NCI-H2227 (cell line): ENCODE measurements around the gene RFX5.

Experiments used
- DNase-seq: peaks from one replicate; lab custom pipeline; 2025; ENCODE audit not compliant: unreplicated experiment; lab: John Stamatoyannopoulos, UW

RFX5 gene

DNA sequence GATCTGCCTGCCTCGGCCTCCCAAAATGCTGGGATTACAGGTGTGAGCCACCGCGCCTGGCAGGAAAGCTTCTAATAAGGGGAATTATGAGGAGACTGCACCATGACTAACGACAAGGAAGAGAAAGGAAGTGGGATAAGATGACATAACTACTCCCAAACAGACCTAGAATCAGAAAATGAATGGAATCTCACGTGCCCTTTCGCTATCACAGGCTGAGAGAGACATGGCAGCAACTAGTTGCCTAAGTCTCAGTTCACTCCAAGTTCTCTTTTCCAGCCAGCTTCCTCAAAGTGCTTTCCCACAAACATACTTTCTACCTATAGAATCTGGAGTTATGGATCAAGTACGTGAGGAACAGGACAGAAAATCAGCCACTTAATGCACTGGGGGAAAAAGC lies 21.8 kb downstream of the RFX5 start:
- no peak for DNase-seq

DNA sequence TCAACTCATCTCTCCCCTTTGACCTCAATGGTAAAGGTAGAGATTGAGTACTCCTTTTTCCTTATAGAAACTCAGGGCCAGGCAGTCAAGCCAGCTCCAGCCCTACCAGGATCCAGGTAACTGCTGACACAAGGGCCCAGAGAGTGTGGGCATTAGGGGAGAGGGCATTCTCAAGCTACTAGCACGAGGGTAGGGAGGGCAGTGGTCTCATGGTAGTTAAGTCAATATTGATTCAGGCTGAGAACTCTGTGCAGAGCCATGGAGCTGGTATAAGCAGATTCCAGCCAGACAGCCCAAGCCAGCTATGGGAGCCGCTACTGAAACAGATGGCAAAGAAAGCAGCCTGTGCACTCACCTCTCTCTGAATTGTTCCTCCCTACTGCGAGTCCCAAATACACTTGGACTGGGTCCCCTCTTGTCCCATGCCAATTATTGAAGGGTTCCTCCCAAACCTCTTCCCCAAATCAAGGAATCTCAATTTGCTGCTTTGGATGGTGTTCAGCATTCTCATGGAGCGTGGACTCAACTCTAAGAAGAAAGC lies 22.6 kb downstream of the RFX5 start:
- DNase-seq, result no peak

GRCh38 chr1:151318975-151319374 lies 28.1 kb downstream of the RFX5 start:
- no peak for DNase-seq

DNA sequence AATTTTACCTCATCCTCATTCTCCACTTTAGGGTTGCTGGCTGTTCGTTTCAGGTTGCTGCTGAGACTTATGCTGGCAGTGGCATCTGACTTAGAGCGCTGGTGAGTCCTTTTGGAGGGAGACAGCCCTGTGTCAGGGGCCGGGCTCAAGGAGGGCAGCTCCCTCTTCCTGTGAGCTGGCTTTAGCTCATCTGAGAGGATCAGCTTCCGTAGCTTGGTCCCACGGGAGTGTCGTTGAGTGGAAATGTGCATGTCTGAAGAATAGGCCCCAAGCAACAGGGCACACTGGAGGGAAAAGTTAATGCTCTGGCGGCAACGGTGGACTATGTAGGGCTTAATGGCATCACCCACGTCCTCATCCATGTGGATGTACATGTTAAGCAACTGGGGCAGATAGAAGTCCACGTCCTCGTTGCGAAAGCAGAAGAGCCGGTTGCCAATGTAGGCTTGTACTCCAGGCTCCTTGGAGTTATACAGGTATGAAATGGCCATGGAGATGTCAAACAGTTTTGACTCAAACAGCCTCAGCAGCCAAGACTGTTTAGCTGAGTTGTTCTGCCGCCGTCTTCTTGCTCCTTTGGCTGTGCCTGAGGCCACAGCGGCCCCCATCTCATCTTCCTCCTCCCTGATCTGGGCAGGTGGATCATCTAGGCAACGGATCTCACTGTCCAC lies 31.4 kb downstream of the RFX5 start:
- DNase-seq, result no peak

DNA sequence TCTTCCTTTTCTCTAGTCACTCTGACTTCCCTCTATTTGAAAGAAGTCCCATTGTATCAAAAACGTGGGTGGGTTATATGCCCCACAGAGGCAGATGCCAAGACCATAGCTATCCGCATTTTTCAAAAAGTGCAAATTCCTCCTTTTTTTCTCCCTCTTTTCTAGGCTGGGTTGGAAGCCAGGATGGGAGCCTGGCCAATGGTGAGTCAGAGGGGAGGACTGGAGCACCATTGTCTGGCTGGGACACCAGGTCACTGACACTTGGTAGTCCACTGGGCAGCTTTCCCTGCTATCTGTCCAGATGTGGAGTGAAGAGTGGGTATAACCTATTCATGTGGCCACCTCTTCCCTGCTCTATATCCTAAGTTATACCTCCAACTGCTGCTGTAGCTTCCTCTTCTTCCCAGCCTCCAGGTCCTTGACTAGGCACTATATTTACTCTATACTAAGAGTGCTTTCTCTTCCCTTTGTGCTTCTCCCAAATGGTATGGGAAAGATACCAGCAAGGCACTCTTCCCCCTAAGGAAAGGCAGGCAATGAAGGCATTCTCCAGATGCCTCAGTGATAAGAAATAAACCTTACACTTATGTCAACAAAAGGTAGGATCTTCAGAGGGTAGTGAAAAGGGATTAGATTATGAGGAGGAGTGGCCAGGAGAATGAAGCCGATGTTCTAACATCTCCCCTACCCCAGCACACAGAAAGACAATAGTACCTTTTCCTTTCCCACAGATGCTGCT lies 32.7 kb downstream of the RFX5 start:
- DNase-seq, result no peak

DNA sequence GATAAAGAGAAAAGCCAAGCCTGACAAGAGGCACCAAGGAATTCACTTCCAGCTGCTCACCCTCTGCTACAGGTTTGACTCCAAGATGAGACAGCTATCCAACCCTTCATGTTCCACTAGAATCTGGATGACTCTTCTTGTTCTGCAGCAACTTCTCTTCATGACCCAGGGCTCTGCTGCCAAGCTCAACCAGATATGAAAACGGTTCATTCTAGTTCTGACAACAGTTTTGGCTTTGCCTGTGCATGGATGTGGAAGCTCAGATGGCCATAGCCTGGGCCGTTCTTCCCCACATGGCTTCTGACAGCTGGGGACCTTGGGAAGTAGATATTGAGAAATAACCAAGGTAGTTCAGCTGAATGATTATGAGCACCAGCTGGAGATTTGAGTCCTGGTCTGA lies 33.6 kb downstream of the RFX5 start:
- DNase-seq, result no peak

DNA sequence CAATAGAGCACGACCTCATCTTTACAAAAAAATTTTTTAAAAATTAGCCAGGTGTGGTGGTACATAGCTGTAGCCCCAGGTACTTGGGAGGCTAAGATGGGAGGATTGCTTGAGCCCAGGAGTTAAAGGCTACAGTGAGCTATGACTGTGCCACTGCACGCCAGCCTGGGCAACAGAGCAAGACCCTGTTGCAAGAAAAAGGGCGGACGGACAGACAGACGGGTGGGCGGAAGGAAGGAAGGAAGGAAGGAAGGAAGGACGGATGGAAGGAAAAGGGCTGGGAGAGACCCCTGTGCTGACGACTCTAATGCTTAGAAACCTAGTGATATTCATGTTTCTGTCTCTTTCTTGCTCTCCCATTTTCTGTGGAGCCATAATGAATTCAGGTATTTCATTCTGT lies 34.2 kb downstream of the RFX5 start:
- no peak for DNase-seq

- DNase-seq, result no peak
Observed at GRCh38 chr1:151312411-151312810, 34.6 kb downstream of the RFX5 start.

DNA sequence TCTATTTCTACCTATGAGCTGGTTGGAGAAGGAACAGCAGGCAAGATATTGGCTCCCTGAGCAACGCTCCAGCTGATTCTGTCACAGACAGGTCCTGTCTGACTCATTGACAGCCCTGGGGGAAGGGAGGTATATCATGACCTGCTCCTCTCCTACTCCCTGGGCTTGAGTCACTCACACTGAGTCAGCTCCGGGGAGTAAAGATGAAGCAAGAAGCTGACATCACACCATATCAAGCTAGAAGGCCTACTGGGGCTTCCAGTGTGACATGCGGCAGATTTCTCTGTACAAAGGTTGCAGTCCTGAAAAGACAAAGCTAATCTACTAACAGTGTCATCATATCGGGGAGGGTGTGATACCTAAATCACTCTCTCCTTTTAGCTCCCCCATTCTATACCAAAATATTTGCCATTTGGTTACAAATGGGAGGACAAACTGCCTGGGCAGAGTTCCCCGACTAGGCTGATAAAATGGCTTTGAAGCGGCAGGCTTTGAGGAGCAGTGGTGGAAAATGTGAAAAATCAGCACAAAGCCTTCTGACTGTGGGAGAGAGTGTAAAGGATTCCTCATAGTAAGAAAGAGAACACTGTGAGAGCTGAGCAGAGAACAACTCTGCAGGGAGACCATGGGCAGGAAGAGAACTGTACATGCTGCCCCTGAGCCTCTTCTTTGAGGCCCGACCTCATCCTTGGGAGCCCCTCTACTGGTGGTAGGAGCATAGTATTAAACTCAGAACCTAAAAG lies 35.3 kb downstream of the RFX5 start:
- DNase-seq, result no peak

DNA sequence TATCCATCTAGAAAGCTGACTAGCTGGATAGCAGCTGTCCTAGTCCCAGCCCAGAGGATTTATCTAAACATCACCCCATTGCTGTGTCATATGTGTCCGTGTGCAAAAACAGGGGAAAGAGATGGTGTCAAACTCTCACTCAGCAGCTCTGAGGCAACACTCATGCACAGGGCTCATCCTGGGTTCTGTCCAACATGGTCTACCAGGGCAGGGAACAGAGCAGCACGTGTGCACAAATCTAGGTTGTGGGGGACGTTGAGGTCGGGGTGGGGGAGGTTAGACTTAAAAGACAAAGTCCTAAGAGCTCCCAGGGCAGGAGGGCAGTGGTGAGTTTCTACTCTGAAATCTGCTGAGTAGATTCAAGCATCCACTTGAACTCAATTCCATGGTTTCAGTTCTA lies 36.0 kb downstream of the RFX5 start:
- DNase-seq, result no peak

GRCh38 chr1:151309811-151310323 lies 37.2 kb downstream of the RFX5 start:
- DNase-seq, result no peak

- DNase-seq, result no peak
Observed at GRCh38 chr1:151294742-151295462, 52.1 kb downstream of the RFX5 start.

- DNase-seq, result no peak
Observed at GRCh38 chr1:151293093-151293492, 54.0 kb downstream of the RFX5 start.

DNA sequence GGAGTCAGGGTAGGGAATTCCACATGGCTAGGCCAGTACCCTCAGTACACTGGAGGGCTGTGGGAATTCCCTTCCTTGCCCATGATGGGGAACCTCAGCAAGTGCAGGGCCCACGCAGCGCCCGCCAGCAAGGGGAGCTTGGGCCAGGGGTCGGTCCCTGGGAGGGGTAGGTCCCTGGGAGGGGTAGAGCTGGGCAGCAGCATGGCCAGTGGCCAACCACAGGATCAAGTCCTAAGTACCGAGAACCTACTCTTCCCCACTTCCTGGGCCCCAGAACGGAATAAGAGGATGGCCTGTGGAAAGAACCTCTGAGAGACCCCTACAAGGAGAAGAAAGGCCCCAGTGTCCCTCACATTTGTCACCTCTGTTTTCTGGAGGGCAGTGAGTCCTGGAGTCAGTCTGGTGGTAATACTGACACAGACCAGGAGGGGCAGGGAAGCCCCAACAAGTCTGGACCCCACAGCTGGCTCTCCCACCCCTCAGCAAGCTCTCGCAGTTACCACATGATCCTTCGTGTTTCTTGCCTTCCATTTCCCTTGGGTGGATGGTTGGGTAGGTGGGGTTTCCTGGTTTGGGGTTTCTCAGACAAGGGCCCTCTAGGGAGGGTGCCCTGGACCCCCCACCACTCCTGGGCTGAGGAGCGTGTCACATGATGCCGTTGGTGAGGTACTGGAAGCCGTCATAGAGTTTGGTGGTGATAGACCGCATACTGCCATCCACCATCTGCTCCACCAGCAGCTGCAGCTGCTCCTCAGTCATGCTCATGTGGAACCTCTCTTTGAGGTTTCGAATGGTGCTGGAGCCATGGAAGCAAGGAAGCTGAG lies 54.6 kb downstream of the RFX5 start:
- DNase-seq, result no peak

DNA sequence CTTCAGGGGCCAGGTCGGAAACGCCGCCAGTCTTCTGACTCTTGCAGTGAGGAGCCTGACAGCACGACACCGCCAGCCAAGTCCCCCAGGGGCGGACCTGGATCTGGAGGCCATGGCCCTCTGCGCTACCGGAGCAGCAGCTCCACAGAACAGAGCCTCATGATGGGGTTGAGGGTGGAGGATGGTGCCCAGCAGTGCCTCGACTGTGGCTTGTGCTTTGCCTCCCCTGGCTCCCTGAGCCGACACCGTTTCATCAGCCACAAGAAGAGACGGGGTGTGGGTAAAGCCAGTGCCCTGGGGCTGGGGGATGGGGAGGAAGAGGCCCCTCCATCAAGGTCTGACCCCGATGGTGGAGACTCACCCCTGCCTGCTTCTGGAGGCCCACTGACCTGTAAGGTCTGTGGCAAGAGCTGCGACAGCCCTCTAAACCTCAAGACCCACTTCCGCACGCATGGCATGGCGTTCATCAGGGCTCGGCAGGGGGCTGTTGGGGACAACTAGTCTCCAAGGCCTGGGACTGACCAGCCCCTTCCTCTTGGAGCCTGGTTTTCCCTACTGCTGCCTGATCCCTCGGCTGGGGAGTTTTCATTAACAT lies 56.2 kb downstream of the RFX5 start:
- no peak for DNase-seq
